GM18870 (cell line): ENCODE results near the gene SYT14.
"Not testable (repeated sequence)": the region's sequence is repeated elsewhere in the genome, so short reads cannot be mapped to it uniquely, and the experiment has no call there.

ENCODE experiments used
- ATAC-seq: cut with Tn5 transposase; IDR thresholded peaks from one replicate; pipeline ENCODE4 v1.9.1; 2021; ENCODE audit warnings: moderate library complexity; ENCODE audit not compliant: unreplicated experiment

SYT14 gene

DNA sequence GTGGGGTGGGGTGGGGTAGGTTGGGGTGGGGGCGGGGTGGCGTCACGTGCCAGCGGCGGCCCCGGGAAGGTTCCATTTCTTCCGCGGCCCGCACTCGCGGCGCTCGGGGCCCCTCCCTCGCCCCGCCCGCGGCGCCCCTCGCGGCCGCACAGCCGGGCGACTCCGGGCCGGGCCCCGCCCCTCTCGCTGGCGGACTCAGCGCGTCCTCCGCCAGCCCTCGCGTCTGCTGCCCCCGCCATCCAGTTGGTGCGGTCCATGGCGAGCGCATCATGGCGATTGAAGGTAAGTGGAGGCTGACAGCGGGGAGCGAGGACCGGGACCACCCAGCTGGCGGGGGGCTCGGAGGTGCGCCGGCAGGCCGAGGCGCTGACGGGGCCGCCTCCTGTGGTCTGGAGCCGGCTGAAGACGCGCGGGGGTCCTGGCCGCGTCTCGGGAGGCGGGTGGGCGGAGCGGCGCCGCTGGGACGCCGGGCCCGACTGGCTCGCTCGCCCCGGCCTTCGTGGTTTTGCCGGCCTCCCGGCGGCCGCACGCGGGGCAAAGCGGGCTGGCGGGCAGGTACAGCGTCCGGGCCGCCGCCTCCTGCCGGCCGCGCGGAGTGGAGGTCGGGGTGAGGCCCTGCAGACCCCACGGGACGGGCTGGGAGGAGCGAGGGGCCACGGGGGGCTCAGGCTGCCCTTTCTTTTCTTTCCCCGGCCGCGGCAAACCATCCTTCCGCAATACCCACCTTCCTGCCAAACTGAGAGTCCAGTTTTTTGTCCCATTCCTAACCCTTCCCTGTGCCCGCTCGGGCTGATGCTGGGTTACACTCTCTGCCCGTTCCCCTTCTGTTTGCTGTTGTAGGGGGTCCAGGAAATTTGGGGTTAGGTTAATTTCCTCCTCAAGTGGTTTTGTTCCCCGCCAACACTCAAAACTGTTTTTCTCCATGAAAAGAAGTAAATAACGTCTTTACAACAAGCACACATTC lies at the start of gene SYT14:
SYT14 (plus strand) TSS at position 222 of the 964 bp plus-strand sequence; CDS start at position 270, 48 bp downstream.
- no peak for ATAC-seq

DNA sequence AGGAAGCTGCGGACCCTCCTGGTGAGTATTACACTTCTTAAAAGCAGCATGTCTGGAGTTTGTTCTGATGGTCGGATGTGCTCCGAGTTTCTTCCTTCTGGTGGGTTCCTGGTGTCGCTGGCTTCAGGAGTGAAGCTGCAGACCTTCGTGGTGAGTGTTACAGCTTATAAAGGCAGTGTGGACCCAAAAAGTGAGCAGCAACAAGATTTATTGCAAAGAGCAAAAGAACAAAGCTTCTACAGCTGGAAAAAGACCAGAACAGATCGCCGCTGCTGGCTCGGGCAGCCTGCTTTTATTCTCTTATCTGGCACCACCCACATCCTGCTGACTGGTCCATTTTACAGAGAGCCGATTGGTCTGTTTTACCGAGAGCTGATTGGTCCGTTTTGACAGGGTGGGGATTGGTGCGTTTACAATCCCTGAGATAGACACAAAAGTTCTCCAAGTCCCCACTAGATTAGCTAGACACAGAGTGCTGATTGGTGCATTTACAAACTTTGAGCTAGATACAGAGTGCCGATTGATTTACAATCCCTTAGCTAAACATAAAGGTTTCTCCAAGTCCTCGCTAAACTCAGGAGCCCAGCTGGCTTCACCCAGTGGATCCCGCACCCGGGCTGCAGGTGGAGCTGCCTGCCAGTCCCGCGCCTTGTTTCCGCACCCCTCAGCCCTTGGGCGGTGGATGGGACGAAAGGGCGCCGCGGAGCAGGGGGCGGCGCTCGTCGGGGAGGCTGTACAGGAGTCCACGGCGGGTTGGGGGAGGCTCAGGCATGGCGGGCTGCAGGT lies 49.5 kb upstream of the SYT14 start:
- not testable (repeated sequence) for ATAC-seq

DNA sequence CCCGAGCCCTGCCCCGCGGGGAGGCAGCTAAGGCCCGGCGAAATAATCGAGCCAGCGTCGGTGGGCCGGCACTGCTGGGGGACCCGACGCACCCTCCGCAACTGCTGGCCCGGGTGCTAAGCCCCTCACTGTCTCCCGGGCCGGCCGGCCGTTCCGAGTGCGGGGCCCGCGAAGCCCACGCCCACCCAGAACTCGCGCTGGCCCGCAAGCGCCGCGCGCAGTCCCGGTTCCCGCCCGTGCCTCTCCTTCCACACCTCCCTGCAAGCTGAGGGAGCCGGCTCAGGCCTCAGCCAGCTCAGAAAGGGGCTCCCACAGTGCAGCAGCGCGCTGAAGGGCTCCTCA lies 49.0 kb upstream of the SYT14 start:
- no peak for ATAC-seq

DNA sequence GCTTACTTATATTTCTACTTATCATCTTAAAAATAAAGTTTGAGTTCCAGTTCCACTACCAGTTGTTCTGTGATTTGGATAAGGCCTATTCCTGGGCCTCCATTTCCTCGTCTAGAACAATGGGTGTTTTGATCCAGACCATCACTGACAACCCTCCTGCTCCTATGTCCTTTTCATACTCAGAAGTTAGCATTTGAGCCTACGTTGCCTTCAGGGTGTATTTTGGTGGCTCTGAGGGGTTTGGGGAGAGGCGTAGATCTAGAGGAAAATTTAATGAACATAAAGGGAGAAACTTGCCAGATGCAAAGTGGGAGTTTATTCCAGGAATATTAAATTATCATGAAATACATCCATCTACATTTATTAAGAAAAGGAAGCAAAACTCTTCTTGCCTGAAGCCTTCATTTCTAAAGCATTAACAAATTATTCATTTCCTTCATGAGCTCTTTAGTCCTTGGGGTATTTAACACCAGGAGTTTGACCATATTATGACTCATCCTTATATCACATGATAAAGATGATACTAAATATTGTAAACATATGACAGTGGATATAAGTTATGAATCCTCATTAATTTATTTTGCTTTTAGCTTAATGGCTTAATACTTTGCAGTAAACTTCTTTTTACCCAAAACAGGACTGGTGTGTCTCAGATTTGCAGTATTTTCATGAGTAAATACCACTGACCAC lies 47.2 kb upstream of the SYT14 start:
- ATAC-seq, result no peak

DNA sequence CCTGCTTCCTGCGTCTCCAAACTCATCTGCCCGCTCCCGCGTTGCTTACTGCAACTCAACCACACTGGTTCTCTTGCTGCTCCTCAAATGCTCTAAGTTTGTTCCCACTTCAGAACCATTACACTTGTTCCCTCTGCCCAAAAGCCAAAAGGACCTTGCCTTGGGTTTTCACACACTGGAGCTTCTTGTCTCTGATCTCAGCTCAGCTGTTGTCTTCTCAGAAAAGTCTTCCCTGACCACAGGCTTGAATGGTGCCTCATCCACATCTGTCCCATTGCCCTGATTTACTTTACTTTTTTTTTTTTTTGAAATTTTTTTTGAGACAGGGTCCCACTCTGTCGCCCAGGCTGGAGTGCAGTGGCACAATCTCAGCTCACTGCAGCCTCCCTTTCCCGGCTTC lies 44.3 kb upstream of the SYT14 start:
- no peak for ATAC-seq

DNA sequence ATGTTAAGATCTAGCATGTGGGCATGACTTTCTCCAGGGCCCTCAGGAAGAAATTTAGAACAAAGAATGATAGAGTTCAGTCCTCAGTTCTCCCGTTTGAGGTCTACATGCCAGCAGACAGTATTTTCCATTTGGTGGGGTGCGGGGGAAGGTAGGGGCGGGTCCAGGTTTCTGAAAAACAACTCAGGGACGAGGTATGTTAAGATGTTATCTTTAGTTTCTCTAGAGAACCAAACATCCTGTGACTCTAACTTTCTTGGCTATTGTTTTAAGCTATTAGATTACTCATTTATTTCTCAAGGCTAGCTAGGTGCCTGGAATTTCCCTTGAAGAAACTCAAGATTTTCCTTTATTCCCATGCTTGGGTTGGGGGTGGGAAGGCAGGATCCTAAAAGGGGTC lies 42.3 kb upstream of the SYT14 start:
- no peak for ATAC-seq

DNA sequence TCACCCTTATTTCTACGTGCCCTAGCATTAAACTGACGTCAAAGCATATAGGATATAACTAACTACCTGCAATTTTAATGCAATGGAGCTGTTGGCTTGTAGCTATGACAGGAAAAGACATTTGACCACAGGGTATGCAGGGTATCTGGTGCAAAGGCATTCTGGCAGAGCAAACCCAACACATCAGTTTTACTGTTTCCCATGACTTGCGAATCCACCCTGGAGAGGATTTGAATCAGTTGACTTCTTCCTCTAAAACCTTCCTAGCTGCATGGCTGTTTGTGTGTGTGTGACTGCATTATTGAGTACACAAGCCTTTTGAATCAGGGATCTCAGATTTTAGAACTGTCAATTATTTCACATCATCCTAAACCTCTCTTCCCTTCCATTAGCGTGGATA lies 41.7 kb upstream of the SYT14 start:
- ATAC-seq, result no peak

DNA sequence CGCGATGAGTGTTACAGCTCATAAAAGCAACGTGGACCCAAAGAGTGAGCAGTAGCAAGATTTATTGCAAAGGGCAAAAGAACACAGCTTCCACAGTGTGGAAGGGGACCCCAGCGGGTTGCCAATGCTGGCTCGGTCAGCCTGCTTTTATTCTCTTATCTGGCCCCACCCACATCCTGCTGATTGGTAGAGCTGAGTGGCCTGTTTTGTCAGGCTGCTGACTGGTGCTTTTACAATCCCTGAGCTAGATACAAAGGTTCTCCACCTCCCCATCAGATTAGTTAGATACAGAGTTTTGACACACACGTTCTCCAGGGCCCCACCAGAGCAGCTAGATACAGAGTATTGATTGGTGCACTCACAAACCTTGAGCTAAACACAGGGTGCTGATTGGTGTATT lies 39.7 kb upstream of the SYT14 start:
- not testable (repeated sequence) for ATAC-seq

DNA sequence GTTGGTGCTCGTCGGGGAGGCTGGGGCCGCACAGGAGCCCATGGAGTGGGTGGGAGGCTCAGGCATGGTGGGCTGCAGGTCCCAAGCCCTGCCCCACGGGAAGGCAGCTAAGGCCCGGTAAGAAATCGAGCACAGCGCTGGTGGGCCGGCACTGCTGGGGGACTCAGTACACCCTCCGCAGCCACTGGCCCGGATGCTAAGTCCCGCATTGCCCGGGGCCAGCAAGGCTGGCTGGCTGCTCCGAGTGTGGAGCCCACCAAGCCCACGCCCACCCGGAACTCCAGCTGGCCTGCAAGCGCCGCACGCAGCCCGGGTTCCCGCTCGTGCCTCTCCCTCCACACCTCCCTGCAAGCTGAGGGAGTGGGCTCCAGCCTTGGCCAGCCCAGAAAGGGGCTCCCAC lies 39.2 kb upstream of the SYT14 start:
- not testable (repeated sequence) for ATAC-seq

DNA sequence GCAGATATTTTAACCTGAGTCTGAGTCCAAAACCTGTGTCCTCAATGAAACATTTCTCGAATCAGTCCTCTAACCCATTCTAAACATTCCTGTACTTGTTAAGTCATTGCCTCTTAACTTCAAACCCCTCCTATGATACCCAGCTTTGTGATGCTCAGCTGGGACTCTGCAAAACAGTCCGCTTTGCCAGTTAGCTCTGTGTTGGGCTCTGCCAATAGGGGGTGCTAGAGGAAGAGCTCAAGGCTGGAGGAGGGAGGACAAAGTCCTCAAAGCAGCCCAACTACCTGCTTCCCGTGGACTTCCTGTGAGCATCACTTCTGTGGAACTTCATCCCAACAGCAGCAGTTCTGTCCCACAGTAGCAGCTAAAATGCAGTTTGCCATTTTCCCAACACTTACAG lies 38.1 kb upstream of the SYT14 start:
- no peak for ATAC-seq

DNA sequence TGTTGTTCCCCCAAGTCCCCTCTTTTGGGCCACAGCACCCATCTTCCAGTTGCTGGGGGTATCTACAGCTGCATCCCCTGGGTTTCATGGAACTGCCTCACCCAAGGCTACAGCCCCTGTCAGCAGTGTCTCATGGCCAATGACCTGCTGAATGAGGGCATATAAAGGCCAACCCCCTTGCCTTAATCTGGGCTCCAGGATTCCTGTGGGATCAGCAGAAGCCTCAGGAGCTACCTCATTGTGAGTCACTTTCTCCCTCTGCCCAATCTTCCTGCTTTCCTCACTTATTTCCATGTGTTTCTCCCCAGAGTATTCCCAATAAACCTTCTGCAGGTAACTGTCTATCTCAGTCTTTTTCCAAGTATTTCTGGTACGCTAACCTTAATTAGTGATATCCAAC lies 37.3 kb upstream of the SYT14 start:
- no peak for ATAC-seq

DNA sequence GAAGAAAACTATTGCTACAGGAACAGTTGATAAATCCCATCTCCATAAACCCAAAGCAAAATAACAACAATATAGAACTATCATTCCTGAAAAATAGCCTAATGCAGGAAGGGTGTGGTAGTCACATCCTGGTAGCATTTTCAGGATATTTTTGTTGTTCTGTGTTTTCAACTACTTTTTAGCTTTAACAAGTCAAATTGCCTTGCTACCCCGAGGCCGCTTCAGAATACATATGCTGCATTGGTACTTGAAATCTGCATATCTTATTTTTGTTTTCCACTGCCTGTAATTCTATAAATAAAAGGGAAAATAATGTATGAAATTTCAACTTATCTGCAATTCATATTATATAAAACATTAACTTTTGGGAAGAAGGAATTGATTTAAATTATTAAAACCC lies 36.8 kb upstream of the SYT14 start:
- no peak for ATAC-seq

DNA sequence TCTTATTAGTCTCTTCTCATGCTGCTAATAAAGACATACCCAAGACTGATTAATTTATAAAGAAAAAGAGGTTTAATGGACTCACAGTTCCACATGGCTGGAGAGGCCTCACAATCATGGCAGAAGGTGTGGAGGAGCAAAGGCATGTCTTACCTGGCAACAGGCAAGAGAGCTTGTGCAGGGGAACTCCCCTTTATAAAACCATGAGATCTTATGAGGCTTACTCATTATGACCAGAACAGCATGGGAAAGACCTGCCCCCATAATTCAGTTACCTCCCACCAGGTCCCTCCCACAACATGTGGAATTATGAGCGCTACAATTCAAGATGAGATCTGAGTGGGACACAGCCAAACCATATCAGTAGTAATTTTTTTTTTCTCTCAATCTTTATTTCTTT lies 33.2 kb upstream of the SYT14 start:
- ATAC-seq, result not testable (repeated sequence)

DNA sequence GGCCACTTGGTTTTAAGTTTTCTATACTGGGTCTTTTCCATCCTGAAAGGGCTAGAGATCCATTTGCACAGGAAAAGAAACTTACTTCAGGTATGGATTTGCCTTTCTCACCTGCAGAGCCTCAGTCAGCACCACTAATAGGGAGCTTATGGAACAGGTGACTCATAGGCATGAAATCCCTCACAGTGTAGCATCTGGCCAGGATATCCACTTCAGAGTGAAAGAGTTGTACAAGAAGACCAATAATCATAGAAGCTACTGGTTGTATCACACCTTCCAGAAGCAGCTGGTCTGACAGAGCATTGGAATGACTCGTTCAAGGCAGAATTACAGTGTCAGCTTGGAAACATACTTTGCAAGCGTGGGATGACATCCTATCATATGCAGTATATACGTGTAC lies 26.3 kb upstream of the SYT14 start:
- ATAC-seq, result no peak

DNA sequence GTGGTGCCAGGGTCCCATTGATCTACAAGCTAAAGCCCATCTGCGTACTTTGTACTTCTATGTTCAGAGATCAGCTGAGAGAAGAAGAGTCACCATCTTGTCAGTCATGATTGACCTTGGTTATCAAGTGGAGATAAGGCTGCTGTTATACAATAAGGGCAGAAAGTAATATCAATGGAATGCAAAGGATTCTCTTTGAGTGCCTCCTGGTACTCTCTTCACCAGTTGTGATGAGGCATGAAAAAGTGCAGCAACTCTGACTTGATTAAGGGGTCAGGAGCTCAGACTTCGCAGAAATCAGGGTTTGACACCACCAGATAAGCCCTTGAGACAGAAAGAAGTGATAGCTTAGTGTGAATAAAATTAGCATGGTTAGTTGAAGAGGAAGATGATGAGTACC lies 25.7 kb upstream of the SYT14 start:
- no peak for ATAC-seq

DNA sequence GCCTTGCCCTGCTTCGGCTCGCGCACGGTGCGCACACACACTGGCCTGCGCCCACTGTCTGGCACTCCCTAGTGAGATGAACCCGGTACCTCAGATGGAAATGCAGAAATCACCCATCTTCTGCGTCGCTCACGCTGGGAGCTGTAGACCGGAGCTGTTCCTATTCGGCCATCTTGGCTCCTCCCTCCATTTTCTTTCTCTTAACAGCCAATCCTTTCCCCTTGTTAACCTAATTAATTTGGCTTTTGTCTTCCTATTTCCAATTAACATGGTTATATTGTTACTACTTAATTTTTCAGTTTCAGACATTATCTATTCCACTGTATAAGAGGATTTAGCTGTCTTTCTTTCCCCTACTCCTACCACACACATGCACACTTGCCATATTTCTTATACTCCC lies 18.4 kb upstream of the SYT14 start:
- ATAC-seq, result not testable (repeated sequence)

DNA sequence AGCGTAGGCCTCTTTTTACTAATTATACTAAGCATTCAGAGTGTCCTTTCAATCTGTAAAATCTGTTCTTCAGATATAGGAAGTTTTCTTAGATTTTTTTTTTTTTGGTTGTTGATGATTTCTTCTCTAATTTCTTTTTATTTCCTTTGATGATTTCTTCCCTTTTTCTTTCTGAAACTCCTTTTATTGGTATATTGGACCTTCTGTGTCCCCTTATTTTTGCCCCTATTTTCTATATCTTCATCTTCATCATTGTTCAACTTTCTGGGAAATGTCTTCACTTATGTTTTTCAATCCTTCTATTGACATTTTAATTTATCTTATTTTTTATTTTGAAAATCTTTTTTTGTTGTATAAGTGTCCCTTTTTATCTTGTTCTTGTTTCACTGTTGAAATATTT lies 17.2 kb upstream of the SYT14 start:
- no peak for ATAC-seq

DNA sequence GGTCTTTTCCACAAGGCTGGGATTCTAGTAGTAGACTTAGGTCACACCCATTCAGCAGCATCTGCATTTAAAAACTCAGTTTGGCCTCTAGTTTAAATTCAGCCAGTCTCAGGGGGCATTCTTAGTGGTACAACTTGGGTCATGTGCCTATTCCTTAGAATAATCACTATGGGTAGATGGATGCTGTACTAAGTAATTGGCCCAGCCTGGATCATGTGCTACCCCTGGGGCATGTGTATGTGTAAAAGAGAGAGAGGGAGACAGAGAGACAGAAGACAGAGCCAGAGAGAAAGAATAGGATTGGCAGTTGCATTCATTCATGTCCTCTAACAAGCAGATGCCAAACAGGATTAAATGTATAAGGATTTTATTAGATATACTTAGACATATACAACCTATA lies 13.6 kb upstream of the SYT14 start:
- ATAC-seq, result no peak

DNA sequence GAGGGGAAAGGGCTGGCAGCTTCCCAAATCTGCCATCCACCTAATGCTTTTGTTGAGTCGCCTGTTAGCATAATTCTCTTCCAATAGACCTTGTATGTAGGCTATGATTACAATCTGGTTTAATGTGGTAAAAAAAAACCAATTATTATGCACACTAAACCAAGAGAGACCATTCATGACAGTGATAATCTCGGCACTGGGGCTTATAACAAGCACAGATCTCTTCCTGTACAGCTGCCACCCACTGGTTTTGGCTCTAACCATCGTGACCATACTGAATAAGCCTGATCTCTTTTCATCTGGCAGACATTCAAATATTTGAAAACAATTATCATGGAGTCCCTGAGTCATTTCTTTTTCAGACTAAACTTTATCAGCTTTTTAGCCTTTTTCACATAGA lies 12.0 kb upstream of the SYT14 start:
- no peak for ATAC-seq

DNA sequence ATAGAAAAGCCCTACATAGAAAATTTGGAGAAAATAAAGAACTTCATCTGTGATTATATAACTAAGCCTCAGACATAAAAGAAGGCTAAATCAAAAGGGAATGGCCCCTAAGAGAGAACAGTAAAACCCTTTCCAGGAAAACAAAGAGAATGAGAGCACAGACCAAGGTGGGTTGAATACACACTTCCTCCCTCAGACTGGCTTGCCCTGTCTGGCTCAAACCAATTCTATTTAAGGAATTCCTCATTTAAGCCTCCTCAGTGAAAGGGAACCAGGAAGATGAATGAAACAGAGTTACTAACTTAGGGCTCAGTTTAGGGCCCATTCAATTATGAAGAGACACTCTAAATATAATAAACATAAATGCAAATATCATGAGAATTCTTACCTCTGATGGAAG lies 10.6 kb upstream of the SYT14 start:
- no peak for ATAC-seq

DNA sequence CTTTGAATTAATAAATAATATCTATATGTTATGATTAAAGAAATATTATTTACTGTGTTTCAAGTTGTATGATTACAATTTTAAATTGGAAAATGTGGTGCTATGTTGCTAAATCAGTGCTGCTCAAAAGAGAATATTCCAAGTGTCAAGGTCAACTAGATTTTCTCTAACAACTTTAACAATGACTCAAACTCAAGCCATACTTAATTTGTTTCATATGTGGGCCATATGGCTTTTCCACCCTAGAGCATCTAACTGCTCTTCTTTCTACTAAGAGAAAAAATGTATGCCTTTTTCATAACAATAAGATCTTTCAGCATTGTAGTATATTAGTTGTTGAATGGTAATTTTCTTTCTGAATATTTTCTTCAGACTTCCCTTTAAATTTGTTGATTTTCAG lies 8.3 kb upstream of the SYT14 start:
- ATAC-seq, result no peak

DNA sequence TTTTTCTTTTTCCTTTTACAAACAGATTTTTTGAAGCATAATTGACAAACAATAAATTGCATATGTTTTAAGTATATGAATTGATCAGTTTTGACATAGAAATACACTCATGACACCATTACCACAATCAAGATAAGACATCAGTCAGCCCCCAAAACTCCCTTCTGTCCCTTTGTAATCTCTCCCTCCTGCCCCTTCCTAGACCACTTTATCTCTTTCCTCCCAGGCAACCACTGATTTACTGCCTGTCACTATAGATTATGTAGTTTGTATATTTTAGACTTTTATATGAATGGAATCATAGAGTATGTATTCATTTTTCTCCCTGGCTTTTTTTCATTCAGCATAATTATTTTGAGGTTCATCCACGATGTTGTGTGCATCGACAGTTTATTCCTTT lies 6.9 kb upstream of the SYT14 start:
- ATAC-seq, result no peak
